ENCODE measurements around the gene HOXD4. TPM values are rescaled to one million over a fixed set of nuclear protein-coding genes. Genes with fewer than 3 reads are reported as not detected.

Gene HOXD4
- polyA plus RNA-seq, 1 donor from 2014 or later: not detected

- H3K4me3 ChIP-seq (ENCODE audit: low read length): no peak overlapping the region
Observed at GRCh38 chr2:176146101-176146500, 5.2 kb upstream of the HOXD4 start.

DNA sequence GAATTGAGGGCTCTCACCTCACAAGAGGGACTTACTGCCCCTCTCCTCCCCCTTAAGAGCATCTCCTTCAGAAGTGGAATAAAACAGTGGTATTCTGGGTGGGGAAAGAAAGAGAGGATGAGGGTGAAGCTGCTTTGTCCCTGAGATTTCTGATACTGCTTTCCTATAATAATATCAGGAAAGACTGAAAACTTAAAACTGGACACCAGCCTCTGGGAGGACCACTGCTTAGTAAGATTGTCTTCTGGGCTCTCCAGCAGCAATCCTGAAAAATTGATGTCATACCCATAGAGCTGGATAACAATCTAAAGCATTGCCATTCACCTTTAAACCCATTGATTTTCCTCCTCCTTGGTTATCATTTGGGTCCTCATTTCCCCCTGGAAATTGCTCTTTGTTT, 4.7 kb upstream of the HOXD4 start:
- Histone ChIP-seq H3K27ac (ENCODE audit: low read length) (no peak overlapping the region), H2AFZ (ENCODE audit: low read depth, low read length) (no peak overlapping the region), H3K9ac (ENCODE audit: low read length) (no peak overlapping the region), H3K79me2 (replicated peaks; ENCODE audit: insufficient read depth, low read length) (no peaks in the 10 kb centered on the region), H3F3A (ENCODE audit: insufficient read depth, low read length, poor library complexity, severe bottlenecking) (no peaks in the 10 kb centered on the region), H3K9me2 (ENCODE audit: insufficient read depth, low read length) (no peaks in the 10 kb centered on the region), H3K36me3 (ENCODE audit: insufficient read depth, low read length) (no peaks in the 10 kb centered on the region), H3K4me2 (ENCODE audit: low read length) (no peak overlapping the region), H4K20me1 (ENCODE audit: insufficient read depth) (no peaks in the 10 kb centered on the region), H3K9me3 (ENCODE audit: low read length) (peaks cover 5% of the 10 kb centered on the region), H3K27me3 (ENCODE audit: insufficient read depth, low read depth, low read length) (peaks cover 99% of the 10 kb centered on the region), H3K4me3 (ENCODE audit: low read length) (no peak overlapping the region)
- no peak for TF ChIP-seq RAD21 (conservative IDR thresholded peaks at IDR 0.05)
- no peak for TF ChIP-seq EP300 (conservative IDR thresholded peaks at IDR 0.05; ENCODE audit: poor library complexity, severe bottlenecking)
- TF ChIP-seq, protein P1, sequence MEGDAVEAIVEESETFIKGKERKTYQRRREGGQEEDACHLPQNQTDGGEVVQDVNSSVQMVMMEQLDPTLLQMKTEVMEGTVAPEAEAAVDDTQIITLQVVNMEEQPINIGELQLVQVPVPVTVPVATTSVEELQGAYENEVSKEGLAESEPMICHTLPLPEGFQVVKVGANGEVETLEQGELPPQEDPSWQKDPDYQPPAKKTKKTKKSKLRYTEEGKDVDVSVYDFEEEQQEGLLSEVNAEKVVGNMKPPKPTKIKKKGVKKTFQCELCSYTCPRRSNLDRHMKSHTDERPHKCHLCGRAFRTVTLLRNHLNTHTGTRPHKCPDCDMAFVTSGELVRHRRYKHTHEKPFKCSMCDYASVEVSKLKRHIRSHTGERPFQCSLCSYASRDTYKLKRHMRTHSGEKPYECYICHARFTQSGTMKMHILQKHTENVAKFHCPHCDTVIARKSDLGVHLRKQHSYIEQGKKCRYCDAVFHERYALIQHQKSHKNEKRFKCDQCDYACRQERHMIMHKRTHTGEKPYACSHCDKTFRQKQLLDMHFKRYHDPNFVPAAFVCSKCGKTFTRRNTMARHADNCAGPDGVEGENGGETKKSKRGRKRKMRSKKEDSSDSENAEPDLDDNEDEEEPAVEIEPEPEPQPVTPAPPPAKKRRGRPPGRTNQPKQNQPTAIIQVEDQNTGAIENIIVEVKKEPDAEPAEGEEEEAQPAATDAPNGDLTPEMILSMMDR (IDR thresholded peaks at IDR 0.05; ENCODE audit: poor library complexity, severe bottlenecking): no peak
- no peak for TF ChIP-seq TAF1 (IDR thresholded peaks at IDR 0.05; ENCODE audit: low read depth)
- TF ChIP-seq MXI1 (conservative IDR thresholded peaks at IDR 0.05; ENCODE audit: poor library complexity, severe bottlenecking): no peak
- no peak for TF ChIP-seq REST (IDR thresholded peaks at IDR 0.05; ENCODE audit: borderline replicate concordance)
- no peak for TF ChIP-seq SMC3 (conservative IDR thresholded peaks at IDR 0.05; ENCODE audit: poor library complexity)
- TF ChIP-seq EZH2 (IDR thresholded peaks at IDR 0.05; ENCODE audit: borderline replicate concordance, insufficient read depth, low read length, poor library complexity, severe bottlenecking): no peak

More at GRCh38 chr2:176146101-176146500, 5.2 kb upstream of the HOXD4 start:
- no peaks in the 10 kb centered on the region for H3K36me3 ChIP-seq (ENCODE audit: insufficient read depth, low read length)
- H4K20me1 ChIP-seq (ENCODE audit: insufficient read depth): no peaks in the 10 kb centered on the region
- H3K27ac ChIP-seq (ENCODE audit: low read length): no peak overlapping the region
- H3K9me2 ChIP-seq (ENCODE audit: insufficient read depth, low read length): no peaks in the 10 kb centered on the region
- H3F3A ChIP-seq (ENCODE audit: insufficient read depth, low read length, poor library complexity, severe bottlenecking): no peaks in the 10 kb centered on the region
- H3K4me2 ChIP-seq (ENCODE audit: low read length): no peak overlapping the region
- no peak overlapping the region for H2AFZ ChIP-seq (ENCODE audit: low read depth, low read length)
- H3K9me3 ChIP-seq (ENCODE audit: low read length): peaks cover 5% of the 10 kb centered on the region
- H3K27me3 ChIP-seq (ENCODE audit: insufficient read depth, low read depth, low read length): peaks cover 99% of the 10 kb centered on the region
- TF ChIP-seq, protein P1 (IDR thresholded peaks at IDR 0.05; ENCODE audit: poor library complexity, severe bottlenecking): no peak
- TF ChIP-seq EZH2 (IDR thresholded peaks at IDR 0.05; ENCODE audit: borderline replicate concordance, insufficient read depth, low read length, poor library complexity, severe bottlenecking): no peak
- no peak for TF ChIP-seq POLR2AphosphoS5 (IDR thresholded peaks at IDR 0.05)
- TF ChIP-seq SMC3 (conservative IDR thresholded peaks at IDR 0.05; ENCODE audit: poor library complexity): no peak
- no peak for TF ChIP-seq REST (IDR thresholded peaks at IDR 0.05; ENCODE audit: borderline replicate concordance)
- no peak for TF ChIP-seq RAD21 (conservative IDR thresholded peaks at IDR 0.05)
- TF ChIP-seq TAF1 (IDR thresholded peaks at IDR 0.05; ENCODE audit: low read depth): no peak
- TF ChIP-seq EP300 (conservative IDR thresholded peaks at IDR 0.05; ENCODE audit: poor library complexity, severe bottlenecking): no peak
- no peak for TF ChIP-seq MXI1 (conservative IDR thresholded peaks at IDR 0.05; ENCODE audit: poor library complexity, severe bottlenecking)
- no peaks in the 10 kb centered on the region for H3K79me2 ChIP-seq (replicated peaks; ENCODE audit: insufficient read depth, low read length)
- H3K9ac ChIP-seq (ENCODE audit: low read length): no peak overlapping the region
